ENCODE data around the gene KHNYN.
"Not testable (repeated sequence)": the region's sequence is repeated elsewhere in the genome, so short reads cannot be mapped to it uniquely, and the experiment has no call there.

GRCh38 chr14:24479999-24480398 is 50.2 kb downstream of the KHNYN start:
- not testable (repeated sequence) for TF ChIP-seq TAF1 (IDR thresholded peaks at IDR 0.05; ENCODE audit: low read depth, low read length); EZH2 (IDR thresholded peaks at IDR 0.05; ENCODE audit: low read depth, low read length, severe bottlenecking); CTCF (IDR thresholded peaks at IDR 0.05; ENCODE audit: control extremely low read depth in 1 of 3, insufficient read depth in 1 of 3, low read depth in 1 of 3, low read length in 3 of 3); GTF2F1 (IDR thresholded peaks at IDR 0.05; ENCODE audit: borderline replicate concordance, low read depth, low read length); SIN3A (conservative IDR thresholded peaks at IDR 0.05 in 1 of 2, IDR thresholded peaks at IDR 0.05 in 1 of 2; ENCODE audit: low read depth in 1 of 2, low read length in 2 of 2); ATF2 (IDR thresholded peaks at IDR 0.05; ENCODE audit: low read length); POLR2A (IDR thresholded peaks at IDR 0.05; ENCODE audit: control extremely low read depth in 1 of 2, low read depth in 2 of 2, low read length in 2 of 2); HDAC6 (IDR thresholded peaks at IDR 0.05; ENCODE audit: low read depth, low read length); POLR2AphosphoS5 (IDR thresholded peaks at IDR 0.05; ENCODE audit: low read depth, low read length); CBX8 (IDR thresholded peaks at IDR 0.05; ENCODE audit: borderline replicate concordance, low read depth, low read length); EP300 (IDR thresholded peaks at IDR 0.05; ENCODE audit: borderline replicate concordance in 1 of 2, low read depth in 2 of 2, low read length in 2 of 2); YY1 (IDR thresholded peaks at IDR 0.05; ENCODE audit: low read depth, low read length)
